GM12874 (cell line): ENCODE data around the gene DPM3.
A peak's percentile ranks its signal among the peaks of the same experiment; 100 is the strongest.

Experiments
- CTCF ChIP-seq: IDR thresholded peaks from 2 replicates; pipeline ENCODE4 v1.5.1; 2011; ENCODE audit warnings: low read depth, mild to moderate bottlenecking, control low read depth, low read length, moderate library complexity; ENCODE audit not compliant: insufficient read depth

DPM3 gene

GRCh38 chr1:155169541-155169940 lies 29.2 kb upstream of the DPM3 start:
- TF ChIP-seq CTCF: no peak

GRCh38 chr1:155168456-155169210 lies 28.3 kb upstream of the DPM3 start:
- TF ChIP-seq CTCF: no peak

- TF ChIP-seq CTCF: peak; percentile 87
These were observed 27.1 kb upstream of the DPM3 start for GRCh38 chr1:155167166-155168104.

- TF ChIP-seq CTCF: no peak
These were observed 26.3 kb upstream of the DPM3 start for GRCh38 chr1:155166471-155167165.

- no peak for TF ChIP-seq CTCF
These were observed 25.7 kb upstream of the DPM3 start for GRCh38 chr1:155166051-155166470.

- no peak for TF ChIP-seq CTCF
These were observed 19.8 kb upstream of the DPM3 start for GRCh38 chr1:155160128-155160527.

- no peak for TF ChIP-seq CTCF
These were observed 18.7 kb upstream of the DPM3 start for GRCh38 chr1:155158991-155159390.
